B cell (primary cell): ENCODE data around the gene SETD1A. TPM values are rescaled to one million over a fixed set of nuclear protein-coding genes. Genes with fewer than 3 reads are reported as not detected.

Experiments
- ATAC-seq: fragments of 200-7000 bp; cut with Tn5 transposase; one replicate; pipeline ENCODE4 v1.10.0; 2021; ENCODE audit warnings: low read depth, mild to moderate bottlenecking, moderate number of reproducible peaks, moderate library complexity
- CTCF ChIA-PET: fragments of 350-600 bp; sonication (Branson Sonifier 250); formaldehyde crosslinking; loops from one replicate; lab custom pipeline; 2021; ENCODE audit warnings: antibody characterized with exemption, inconsistent platforms; lab: Charles Lee
- POLR2A ChIA-PET: fragments of 350-600 bp; sonication (Branson Sonifier 250); formaldehyde crosslinking; loops from one replicate; lab custom pipeline; 2021; ENCODE audit warnings: antibody characterized with exemption; lab: Charles Lee
- DNase-seq: peaks from one replicate; pipeline ENCODE4 v3.0.0; 2013
- H2AFZ ChIP-seq: 2 replicates; pipeline ENCODE4 v1.6.1; 2012; ENCODE audit warnings: mild to moderate bottlenecking, low read depth, low read length; ENCODE audit not compliant: insufficient read depth, poor library complexity, severe bottlenecking
- H3K27ac ChIP-seq, 2 donors: 1 replicate in 1 of 2; 2 replicates in 1 of 2; pipeline ENCODE4 v1.5.1; 2012 to 2013; ENCODE audit warnings: low read length in 2 of 2, mild to moderate bottlenecking in 2 of 2, moderate library complexity in 1 of 2
- H3K27me3 ChIP-seq, 4 experiments: fragments of 200-600 bp in 1 of 4; sonication (generic) in 1 of 4; replicated peaks in 1 of 4; 1 replicate in 2 of 4; 2 replicates in 2 of 4; pipeline versions ENCODE4 v1.6.1 to v1.7.0; 2013 to 2016; ENCODE audit warnings: low read length in 3 of 4, mild to moderate bottlenecking in 2 of 4, mixed read lengths in 1 of 4, moderate library complexity in 1 of 4; ENCODE audit not compliant: insufficient read depth in 4 of 4, control insufficient read depth in 3 of 4; ENCODE audit errors: control extremely low read depth in 1 of 4
- H3K36me3 ChIP-seq, 2 experiments: replicated peaks in 1 of 2; 1 replicate in 1 of 2; 2 replicates in 1 of 2; pipeline versions ENCODE4 v1.6.1 to v1.7.1; 2013; ENCODE audit warnings: low read length in 1 of 2; ENCODE audit not compliant: insufficient read depth in 2 of 2, control insufficient read depth in 1 of 2; ENCODE audit errors: control extremely low read depth in 1 of 2, extremely low read depth in 1 of 2
- H3K4me1 ChIP-seq, 2 donors: fragments of 200-600 bp in 1 of 2; sonication (generic) in 1 of 2; 1 replicate in 1 of 2; 2 replicates in 1 of 2; pipeline versions ENCODE4 v1.5.1 to v1.6.1; 2013 to 2017; ENCODE audit warnings: low read length in 2 of 2; ENCODE audit not compliant: control insufficient read depth in 2 of 2, insufficient read depth in 2 of 2
- H3K4me2 ChIP-seq: replicated peaks from 2 replicates; pipeline ENCODE3; 2012; ENCODE audit warnings: mild to moderate bottlenecking, low read depth, low read length; ENCODE audit not compliant: poor library complexity, severe bottlenecking
- H3K4me3 ChIP-seq, 5 experiments: fragments of 200-600 bp in 1 of 5; sonication (generic) in 1 of 5; 1 replicate in 3 of 5; 2 replicates in 2 of 5; pipeline versions ENCODE4 v1.5.1 to v1.7.0; 2011 to 2016; ENCODE audit warnings: low read length in 4 of 5, mild to moderate bottlenecking in 4 of 5, low read depth in 2 of 5, control low read depth in 1 of 5, moderate library complexity in 1 of 5; ENCODE audit not compliant: insufficient read depth in 1 of 5; ENCODE audit errors: control extremely low read depth in 1 of 5, extremely low read depth in 1 of 5
- H3K79me2 ChIP-seq: fragments of 200-600 bp; sonication (generic); one replicate; pipeline ENCODE4 v1.6.0; 2016; ENCODE audit warnings: low read length; ENCODE audit not compliant: control insufficient read depth, insufficient read depth
- H3K9ac ChIP-seq: fragments of 200-600 bp; sonication (generic); 2 replicates; pipeline ENCODE4 v1.6.1; 2017; ENCODE audit warnings: mild to moderate bottlenecking, low read length, moderate library complexity
- H3K9me3 ChIP-seq, 3 donors: one replicate each; pipeline versions ENCODE4 v1.6.1 to v1.7.1; 2013; ENCODE audit warnings: low read length in 2 of 3; ENCODE audit not compliant: control insufficient read depth in 2 of 3, insufficient read depth in 1 of 3; ENCODE audit errors: control extremely low read depth in 1 of 3
- H4K20me1 ChIP-seq: 2 replicates; pipeline ENCODE4 v1.6.0; 2012; ENCODE audit warnings: mild to moderate bottlenecking, low read length; ENCODE audit not compliant: insufficient read depth, control insufficient read depth, poor library complexity, severe bottlenecking
- H3K27ac Mint-ChIP-seq: one replicate; pipeline ENCODE4 v1.8.0; 2021; ENCODE audit warnings: mixed read lengths
- H3K27me3 Mint-ChIP-seq: one replicate; pipeline ENCODE4 v1.8.0; 2021; ENCODE audit warnings: mixed read lengths
- H3K4me1 Mint-ChIP-seq: one replicate; pipeline ENCODE4 v1.8.0; 2021; ENCODE audit warnings: mixed read lengths
- H3K4me3 Mint-ChIP-seq: one replicate; pipeline ENCODE4 v1.8.0; 2021; ENCODE audit warnings: mixed read lengths
- H3K9me3 Mint-ChIP-seq: one replicate; pipeline ENCODE4 v1.8.0; 2022; ENCODE audit warnings: mixed read lengths; ENCODE audit not compliant: insufficient read depth
- EZH2 ChIP-seq: IDR thresholded peaks from 2 replicates; pipeline ENCODE4 v1.6.1; 2012; ENCODE audit warnings: borderline replicate concordance, low read depth, mild to moderate bottlenecking, moderate library complexity, low read length; ENCODE audit not compliant: insufficient read depth, poor library complexity, severe bottlenecking
- WGBS: methylation state at CpG from one replicate; pipeline ENCODE4 v1.1.5; 2013; ENCODE audit warnings: missing lambda C conversion rate; ENCODE audit not compliant: insufficient coverage; 5-methylcytosine and 5-hydroxymethylcytosine counted together
- intact Hi-C: fragments of 100-400 bp; cut with micrococcal nuclease; formaldehyde crosslinking; loops from one replicate; pipeline ENCODE4 v1.10.0; 2022
- polyA plus RNA-seq: library from polyadenylated mRNA; depleted of rRNA; stranded (reverse); fragments of >200 nt; gene quantifications from 2 replicates; pipeline ENCODE4 v1.2.3, GENCODE V29; 2012
- total RNA-seq, 2 donors: library from RNA; stranded (reverse); fragments of 120-200 nt in 1 of 2; gene quantifications; 1 replicate in 1 of 2; 2 replicates in 1 of 2; pipeline versions ENCODE4 v1.2.3 to v1.2.4, GENCODE V29; 2013 to 2022
- TF ChIP-seq, protein P1 (sequence below): fragments of 200-600 bp; IDR thresholded peaks from one replicate; pipeline ENCODE4 v1.8.0; 2022; ENCODE audit warnings: antibody characterized with exemption, mild to moderate bottlenecking

Gene SETD1A
- total and polyA plus RNA-seq, 2 donors (not counting 1 experiment from before 2014, with no cell fraction given) = 11.5 to 39.5 TPM

DNA sequence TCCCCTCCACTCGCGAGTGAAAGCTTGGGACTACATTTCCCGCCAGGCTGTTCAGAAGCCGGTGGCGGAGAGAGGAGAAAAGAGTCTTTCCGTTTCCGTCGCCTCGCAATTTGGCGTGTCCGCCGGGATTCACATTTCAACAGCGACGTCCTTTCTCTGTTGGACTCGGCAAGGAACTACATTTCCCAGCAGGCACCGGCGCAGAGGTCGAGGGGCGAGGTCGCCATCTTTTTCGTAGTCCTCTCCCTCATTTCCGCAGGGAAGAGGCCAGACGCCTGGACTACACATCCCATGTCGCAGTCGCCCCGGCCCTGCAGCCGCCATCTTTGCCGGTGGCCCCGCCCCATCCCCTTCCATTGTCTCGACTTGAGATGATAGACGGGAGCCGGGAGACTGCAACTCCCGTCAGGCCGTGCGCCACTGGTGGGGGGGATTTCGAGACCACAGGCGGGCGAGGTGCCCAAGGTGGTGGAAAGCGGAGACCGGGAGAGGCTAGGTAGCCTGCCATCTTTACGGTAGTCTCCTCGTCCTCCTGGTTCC lies 35.1 kb upstream of the SETD1A start:
- Histone ChIP-seq H3K4me2 (peak overlapping the region; percentile 92), H3K79me2 (no peaks in the 10 kb centered on the region), H2AFZ (peak overlapping the region; percentile 95), H3K9me3 (no peaks in the 10 kb centered on the region), H3K27ac (peak overlapping the region; percentile 97 to 99), H3K4me1 (peaks cover 0 to 21% of the 10 kb centered on the region in 2 donors), H4K20me1 (no peaks in the 10 kb centered on the region), H3K36me3 (no peaks in the 10 kb centered on the region), H3K4me3 (peak overlapping the region; percentile 80 to 100 (median 98)), H3K9ac (peak overlapping the region; percentile 90), H3K27me3 (no peaks in the 10 kb centered on the region)
- H3K9me3 Mint-ChIP-seq = no peaks in the 10 kb centered on the region
- peaks cover 19% of the 10 kb centered on the region for H3K4me1 Mint-ChIP-seq
- WGBS = under 1% methylated on average over 38 of the region's 42 CpGs
- no peaks in the 10 kb centered on the region for H3K27me3 Mint-ChIP-seq
- intact Hi-C loops = loop anchor here (1.0 to 2.0 kb wide), 12 partner anchors 20 to 1998 kb away; partner anchors contain the start of genes CFAP119, ORAI3, PHKG2 and RABEP2
- ChIA-PET CTCF (interaction anchor here (0.7 to 1.0 kb wide), 3 partner anchors 21 to 108 kb away, joined by 3 to 14 read pairs (median 5); no protein-coding TSS in a partner anchor), POLR2A (interaction anchor here (0.5 to 1.2 kb wide), 4 partner anchors 20 to 175 kb away, joined by 3 to 5 read pairs (median 3); no protein-coding TSS in a partner anchor)
- H3K27ac Mint-ChIP-seq = peak overlapping the region; percentile 100
- peak; percentile 99 for DNase-seq
- ATAC-seq = peak; percentile 73
- TF ChIP-seq, protein P1, sequence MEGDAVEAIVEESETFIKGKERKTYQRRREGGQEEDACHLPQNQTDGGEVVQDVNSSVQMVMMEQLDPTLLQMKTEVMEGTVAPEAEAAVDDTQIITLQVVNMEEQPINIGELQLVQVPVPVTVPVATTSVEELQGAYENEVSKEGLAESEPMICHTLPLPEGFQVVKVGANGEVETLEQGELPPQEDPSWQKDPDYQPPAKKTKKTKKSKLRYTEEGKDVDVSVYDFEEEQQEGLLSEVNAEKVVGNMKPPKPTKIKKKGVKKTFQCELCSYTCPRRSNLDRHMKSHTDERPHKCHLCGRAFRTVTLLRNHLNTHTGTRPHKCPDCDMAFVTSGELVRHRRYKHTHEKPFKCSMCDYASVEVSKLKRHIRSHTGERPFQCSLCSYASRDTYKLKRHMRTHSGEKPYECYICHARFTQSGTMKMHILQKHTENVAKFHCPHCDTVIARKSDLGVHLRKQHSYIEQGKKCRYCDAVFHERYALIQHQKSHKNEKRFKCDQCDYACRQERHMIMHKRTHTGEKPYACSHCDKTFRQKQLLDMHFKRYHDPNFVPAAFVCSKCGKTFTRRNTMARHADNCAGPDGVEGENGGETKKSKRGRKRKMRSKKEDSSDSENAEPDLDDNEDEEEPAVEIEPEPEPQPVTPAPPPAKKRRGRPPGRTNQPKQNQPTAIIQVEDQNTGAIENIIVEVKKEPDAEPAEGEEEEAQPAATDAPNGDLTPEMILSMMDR = no peak
- no peak for TF ChIP-seq EZH2
- peak overlapping the region; percentile 100 for H3K4me3 Mint-ChIP-seq

DNA sequence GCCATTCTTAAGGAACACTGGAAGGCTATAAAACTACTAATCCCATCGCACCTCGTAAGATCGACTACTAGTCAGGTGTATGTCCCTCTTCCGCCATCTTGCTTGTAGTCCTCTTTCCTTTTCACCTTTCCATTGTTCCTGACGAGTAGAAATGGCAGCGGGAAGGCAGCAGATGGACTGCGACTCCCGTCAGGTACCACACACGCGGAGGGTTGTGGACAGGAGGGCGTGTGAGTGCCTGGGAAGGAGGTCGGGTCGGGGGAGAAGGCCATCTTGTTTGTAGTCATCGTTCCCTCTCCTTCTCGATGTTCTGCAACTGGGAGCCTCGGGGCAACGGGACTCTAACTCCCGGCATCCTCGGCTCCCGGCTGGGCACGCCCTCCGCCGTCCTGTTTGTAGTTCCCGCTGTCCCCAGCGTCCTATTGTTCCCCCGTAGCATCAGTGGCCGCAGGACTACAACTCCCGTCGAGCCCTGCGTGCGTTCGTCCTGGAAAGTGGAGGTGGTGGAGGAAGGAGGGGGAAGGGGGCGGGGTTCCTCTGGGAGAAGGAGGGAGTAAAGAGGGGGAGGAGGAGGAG lies 34.5 kb upstream of the SETD1A start:
- Histone ChIP-seq H3K27me3 (no peaks in the 10 kb centered on the region), H3K4me2 (peak overlapping the region; percentile 92), H2AFZ (peak overlapping the region; percentile 95), H3K9ac (peak overlapping the region; percentile 90), H3K9me3 (no peaks in the 10 kb centered on the region), H3K27ac (peak overlapping the region; percentile 97 to 99), H3K79me2 (no peaks in the 10 kb centered on the region), H3K4me3 (peak overlapping the region; percentile 80 to 100 (median 98)), H4K20me1 (no peaks in the 10 kb centered on the region), H3K36me3 (no peaks in the 10 kb centered on the region), H3K4me1 (peaks cover 0 to 21% of the 10 kb centered on the region in 2 donors)
- Mint-ChIP-seq H3K4me1 (peaks cover 19% of the 10 kb centered on the region), H3K9me3 (no peaks in the 10 kb centered on the region), H3K27me3 (no peaks in the 10 kb centered on the region), H3K4me3 (peak overlapping the region; percentile 100), H3K27ac (peak overlapping the region; percentile 100)
- DNase-seq (peak; percentile 98), ATAC-seq (peak; percentile 69)
- no peak for TF ChIP-seq EZH2
- TF ChIP-seq, protein P1 = no peak
- intact Hi-C loops = loop anchor here (1.0 to 2.0 kb wide), 14 partner anchors 21 to 1998 kb away; partner anchors contain the start of genes CFAP119, ORAI3, PHKG2 and RABEP2
- WGBS = 2% methylated on average over 32 of the region's 33 CpGs
- ChIA-PET POLR2A (interaction anchor here (0.8 to 1.1 kb wide), 3 partner anchors 49 to 790 kb away, joined by 3 to 10 read pairs (median 3); partner anchors contain the start of gene KAT8), CTCF (no interaction called here)
